Measurements from ENCODE around the gene PRR18.

PRR18 gene

DNA sequence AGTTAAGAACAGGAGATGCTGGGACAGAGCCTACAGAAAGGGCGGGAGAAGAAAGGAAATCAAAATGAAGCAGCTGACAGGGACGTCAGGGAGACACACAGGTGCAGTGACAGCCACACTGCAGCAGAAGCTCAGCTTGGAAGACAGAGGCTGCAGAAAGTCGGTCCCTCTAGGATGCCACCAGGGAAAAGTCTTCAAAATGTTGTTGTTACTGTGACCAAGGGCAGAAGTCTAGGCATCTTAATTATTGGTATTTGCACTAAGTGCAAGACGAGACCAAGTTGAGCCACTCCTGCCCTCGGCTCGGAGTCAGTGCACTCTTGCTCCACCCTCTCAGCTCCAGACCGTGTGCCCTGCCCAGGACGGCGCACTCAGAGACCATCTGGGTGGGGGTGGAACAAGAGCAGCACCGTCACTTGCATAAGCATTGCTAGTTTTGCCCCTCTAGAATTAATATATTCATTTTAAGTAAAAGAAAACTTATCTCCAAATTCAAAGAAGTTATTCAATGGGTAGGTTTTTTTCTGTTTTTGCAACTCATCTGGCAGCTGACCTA lies 2.6 kb downstream of the PRR18 start:
- no peak for DNase-seq

GRCh38 chr6:166304106-166304505 lies 4.1 kb downstream of the PRR18 start:
- DNase-seq, result no peak

- DNase-seq, result no peak
Observed at GRCh38 chr6:166301611-166302529, 6.3 kb downstream of the PRR18 start.

GRCh38 chr6:166300357-166300987 lies 7.7 kb downstream of the PRR18 start:
- no peak for DNase-seq

DNA sequence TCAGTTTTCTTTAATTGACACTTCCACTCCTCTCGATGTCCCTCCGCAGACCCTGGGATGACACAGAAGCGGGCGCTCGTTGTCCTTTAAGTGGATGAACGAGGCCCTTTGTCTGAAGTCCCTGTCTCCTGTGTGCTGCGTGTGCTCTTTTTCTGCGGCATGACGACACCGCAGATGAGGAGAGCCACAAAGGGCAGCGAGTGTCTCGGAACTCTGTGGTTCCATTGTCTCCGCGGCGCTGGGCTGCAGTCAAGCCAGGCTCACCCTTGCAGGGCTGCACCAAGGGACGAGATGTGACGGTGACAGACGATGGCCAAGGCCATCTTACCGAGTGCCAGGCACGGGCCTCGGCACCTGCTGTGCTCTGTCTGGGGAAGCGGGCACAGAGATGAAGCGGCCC lies 10.6 kb downstream of the PRR18 start:
- no peak for DNase-seq

DNA sequence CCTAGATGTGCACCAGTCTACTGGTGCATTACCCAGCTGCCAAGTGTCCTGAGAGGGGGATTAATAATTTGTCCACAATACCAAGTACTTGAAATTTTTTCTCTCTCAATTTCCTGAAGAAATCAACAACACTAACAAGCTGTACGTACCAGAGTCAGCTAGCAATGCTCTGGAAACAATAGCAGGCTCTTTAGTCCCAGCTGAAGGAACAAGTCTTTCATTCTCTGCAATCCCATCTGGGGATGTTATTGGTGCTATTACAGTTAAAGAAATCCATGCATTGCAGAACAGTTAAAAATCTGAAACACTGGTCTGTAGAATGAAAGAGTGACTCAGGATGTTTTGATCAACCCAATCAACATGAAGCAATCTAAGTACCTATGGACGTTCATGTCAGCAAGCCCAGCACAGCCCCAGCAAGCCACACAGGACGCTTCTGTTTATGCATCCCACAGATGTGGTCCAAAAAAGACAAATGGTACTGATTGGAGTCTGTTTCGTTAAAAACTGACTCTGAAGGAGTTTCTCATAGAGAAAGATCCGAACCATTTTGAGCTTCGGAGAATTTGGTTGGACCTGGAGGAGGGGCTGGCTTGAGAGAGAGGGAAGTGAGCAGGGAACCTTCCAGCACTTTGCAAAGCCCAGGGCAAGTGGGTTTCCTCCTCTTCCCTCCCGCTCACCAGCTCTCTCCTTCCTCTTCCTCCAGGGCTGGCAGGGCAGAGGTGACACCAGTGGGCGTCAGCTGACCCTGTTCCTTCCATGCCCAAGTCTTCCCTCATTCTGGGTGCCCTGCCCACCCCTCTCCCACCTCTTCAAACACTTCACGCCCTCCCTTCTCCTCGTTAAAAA lies 11.9 kb downstream of the PRR18 start:
- no peak for DNase-seq

- DNase-seq, result no peak
Observed at GRCh38 chr6:166293731-166294584, 14.2 kb downstream of the PRR18 start.

- no peak for DNase-seq
Observed at GRCh38 chr6:166289207-166290060, 18.8 kb downstream of the PRR18 start.

DNA sequence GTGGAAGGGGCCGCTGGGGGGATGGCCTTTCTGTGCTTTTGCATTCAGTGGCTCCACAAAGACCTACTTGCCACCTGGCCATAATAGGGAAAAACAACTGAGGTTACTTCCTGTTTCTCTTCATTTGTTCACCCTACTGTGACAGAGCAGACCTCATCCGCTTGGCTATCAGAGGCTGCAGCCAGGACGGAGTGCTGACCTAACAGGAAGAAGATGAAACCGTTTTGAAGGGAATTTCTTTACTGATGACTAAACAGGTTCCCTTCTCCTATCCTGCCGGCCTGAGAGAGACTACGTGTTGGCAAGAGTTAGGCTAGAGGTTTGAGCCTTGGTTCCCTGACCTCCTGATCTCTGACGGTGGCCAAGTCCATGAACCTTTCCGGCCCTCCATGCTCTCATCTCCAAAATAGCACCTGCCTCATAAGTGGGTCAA lies 21.3 kb downstream of the PRR18 start:
- DNase-seq, result no peak

DNA sequence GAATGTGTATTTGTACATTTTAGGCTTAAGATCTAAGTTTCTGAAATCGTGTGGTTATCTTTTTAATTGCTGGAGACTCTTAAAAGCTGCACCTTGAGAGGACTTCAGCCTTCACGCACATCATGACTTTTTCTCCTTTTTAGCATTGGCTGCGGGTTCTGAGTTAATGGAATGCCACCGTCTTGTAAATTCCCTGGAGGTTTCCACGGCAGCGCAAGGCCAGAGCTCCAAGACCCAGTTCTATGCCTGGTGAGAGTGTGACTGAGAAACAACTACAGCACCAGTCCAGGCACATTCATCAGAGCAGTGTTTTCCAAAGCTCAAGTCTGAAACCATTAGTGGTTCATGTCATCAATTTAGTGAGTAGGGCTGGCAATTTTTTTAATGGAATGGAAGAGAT lies 23.0 kb downstream of the PRR18 start:
- DNase-seq, result no peak

DNA sequence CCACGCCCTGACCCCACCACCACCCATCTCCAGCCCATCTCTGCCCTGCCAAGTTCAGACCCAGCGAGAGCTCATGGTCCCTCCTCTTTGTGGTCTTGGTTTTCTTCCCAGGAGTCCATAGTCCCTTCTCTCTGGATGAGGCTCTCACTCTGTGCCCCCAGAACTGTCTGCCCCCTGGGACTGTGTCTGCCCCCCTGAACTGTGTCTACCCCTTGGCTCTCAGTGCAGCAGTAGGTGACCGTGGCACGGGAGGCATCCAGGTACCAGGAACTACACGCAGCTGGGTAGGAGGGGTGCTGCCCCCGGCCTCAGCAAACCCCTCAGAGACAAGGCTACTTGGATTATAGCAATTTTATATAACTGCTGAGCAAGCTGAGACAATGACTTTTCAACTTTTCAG lies 23.6 kb downstream of the PRR18 start:
- no peak for DNase-seq

DNA sequence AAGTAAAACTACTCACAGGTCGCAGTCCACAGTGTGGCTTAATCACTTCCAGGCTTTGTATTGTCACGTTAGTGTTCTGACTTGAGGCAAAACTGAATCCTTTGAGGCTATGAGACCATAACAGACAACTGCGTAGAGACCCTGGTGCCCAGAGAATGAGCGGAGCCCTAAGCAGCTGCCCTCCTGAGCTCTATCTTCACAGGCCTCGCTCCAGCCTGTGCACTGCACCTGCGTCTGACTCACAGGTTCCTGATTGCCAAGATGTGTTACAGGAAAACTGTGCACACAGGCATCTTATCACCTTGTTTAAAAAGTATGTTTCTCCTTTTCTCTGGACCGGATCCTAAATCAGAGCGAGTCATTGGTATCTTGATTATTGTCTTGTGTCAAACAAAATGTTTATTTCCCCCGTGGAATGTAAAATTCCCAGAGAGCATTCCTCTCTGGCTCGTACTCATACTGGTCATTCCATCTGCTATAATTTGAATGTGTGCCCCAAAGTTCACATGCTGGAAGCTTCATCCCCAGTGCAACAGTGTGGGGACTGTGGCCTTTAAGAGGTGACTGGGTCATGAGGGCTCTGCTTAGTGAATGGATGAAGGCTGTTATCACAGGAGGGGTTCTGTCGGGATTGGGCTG lies 25.7 kb downstream of the PRR18 start:
- no peak for DNase-seq

DNA sequence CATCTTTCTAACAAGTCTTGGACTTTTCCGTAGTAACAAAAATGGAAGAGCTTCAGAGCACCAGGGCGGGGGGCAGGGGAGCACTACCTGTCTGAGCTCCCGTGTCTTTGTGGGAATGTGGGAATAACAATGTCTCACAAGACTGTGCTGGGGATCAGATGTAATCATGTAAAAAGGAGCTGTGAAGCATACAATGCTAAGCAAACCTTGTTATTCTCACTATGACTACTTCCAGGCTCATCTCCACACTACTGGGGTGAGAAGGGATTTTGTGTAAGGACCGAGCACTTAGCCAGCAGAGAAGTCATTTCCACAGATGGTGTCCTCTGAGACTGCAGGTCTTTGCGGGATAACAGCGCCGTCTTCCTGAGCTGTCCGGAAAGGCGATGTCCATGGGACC lies 27.1 kb downstream of the PRR18 start:
- no peak for DNase-seq

DNA sequence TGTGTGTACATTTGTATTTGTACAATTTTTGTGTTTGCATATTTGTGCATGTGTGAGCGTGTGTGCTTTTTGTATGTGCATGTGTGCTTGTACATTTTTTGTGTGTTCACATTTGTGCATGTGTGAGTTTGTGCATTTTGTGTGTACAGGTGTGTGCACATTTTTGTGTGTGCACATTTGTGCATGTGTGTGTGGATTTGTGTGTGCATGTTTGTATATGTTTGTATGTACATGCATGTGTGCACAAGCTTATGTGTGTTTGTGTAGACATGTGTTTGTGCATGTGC lies 28.9 kb downstream of the PRR18 start:
- no peak for DNase-seq

GRCh38 chr6:166278579-166279392 lies 29.4 kb downstream of the PRR18 start:
- DNase-seq, result no peak

GRCh38 chr6:166277892-166278578 lies 30.2 kb downstream of the PRR18 start:
- no peak for DNase-seq

DNA sequence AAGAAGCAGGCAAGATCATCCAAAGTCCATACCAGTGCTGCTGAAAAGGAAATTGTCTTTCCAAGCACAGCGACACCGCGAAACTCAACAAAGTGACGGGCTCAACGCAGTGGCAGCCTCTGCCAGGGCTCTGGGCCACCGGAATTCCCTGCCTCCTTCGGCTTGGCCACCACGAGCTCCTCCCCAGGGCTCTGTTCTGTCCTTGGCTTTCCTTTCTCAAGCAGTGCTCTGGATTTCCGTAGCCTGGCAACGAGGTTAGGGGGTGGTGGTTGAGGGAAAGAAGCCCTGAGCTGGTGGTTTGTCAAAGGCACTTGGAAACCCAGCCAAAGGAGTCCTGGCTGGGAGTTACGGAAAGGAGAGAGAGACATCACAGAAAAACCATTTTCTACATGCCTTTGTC lies 31.2 kb downstream of the PRR18 start:
- DNase-seq, result no peak

DNA sequence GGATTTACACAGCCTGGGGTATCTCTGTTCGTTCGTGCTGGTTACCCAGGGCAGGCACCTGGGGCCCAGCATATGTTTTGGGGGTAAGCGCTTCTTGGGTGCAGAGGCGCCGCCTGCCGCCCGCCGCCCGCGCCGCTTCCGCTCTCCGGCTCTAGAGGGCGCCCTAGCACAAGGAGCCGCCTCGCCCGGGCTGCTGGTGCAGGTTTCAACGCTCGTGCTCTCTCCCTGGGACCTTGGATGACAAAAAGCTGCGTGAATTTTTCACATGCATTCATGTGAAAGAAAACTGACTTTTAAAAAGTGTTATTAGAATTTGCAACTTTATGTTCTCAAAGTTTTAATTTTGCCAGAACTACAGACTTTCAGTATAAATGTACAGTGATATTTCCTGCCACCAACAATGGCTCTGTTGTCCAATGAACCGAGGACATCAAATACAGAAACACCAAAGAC lies 32.5 kb downstream of the PRR18 start:
- peak; percentile 76 for DNase-seq

DNA sequence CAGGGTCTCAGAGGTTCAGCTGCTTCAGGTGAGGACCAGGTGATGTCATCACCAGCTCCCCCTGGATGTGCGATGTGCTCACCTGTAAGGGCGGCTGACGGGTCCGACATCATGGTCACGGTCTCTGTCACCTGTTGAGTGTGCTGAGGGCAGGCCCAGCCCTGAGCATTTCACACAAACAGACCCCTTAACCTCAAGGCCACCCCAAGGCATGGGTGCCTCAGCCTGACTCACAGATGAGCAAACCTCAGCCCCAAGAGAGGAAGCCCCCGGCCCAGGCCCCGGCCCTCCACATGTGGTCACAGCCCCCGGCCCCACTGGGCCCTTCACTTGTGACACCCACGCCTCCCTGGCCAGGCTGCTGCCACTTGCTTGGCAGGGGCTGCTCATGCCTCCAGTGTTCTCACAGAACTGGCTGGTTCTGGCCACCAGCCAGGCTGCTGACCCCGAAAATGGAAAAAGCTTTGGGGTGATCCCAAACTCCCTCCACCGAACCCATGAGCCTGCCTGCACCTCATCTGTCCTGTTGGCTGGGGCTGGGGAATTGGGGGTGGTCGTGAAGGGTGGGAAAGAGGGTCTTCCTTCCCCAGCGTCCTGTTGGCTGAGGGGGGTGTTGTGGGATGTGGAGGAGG lies 33.3 kb downstream of the PRR18 start:
- no peak for DNase-seq
